Measurements from ENCODE around the gene NAPSA. TPM values are rescaled to one million over a fixed set of nuclear protein-coding genes. Genes with fewer than 3 reads are reported as not detected.

Gene NAPSA
- total and polyA plus RNA-seq, 2 donors (not counting 3 experiments of a cell fraction or from before 2014, with no cell fraction given): 0.19 TPM; not detected in 1

DNA sequence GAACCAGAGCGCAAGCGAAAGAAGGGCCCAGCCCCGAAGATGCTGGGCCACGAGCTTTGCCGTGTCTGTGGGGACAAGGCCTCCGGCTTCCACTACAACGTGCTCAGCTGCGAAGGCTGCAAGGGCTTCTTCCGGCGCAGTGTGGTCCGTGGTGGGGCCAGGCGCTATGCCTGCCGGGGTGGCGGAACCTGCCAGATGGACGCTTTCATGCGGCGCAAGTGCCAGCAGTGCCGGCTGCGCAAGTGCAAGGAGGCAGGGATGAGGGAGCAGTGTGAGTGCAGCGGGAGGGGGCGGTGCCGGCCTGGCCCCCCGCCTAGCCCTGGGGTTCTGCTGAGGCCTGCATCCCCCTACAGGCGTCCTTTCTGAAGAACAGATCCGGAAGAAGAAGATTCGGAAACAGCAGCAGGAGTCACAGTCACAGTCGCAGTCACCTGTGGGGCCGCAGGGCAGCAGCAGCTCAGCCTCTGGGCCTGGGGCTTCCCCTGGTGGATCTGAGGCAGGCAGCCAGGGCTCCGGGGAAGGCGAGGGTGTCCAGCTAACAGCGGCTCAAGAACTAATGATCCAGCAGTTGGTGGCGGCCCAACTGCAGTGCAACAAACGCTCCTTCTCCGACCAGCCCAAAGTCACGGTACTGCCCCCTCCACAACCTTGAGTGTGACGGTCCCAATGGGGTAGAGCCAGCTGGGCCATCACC is 12.9 kb upstream of the NAPSA start:
- no peak overlapping the region for H3K9ac ChIP-seq (replicated peaks; ENCODE audit: extremely low read depth, insufficient read depth, low read length)
- no peaks in the 10 kb centered on the region for H3K9me3 ChIP-seq (replicated peaks; ENCODE audit: control insufficient read depth, insufficient read depth, low read length)
- dilution Hi-C loops (cut with MboI; ENCODE audit: extremely low pct_ligation_motif_present, low sequenced_read_pairs) (no loop called here), intact Hi-C loops (cut with micrococcal nuclease) (no loop called here)
- TF ChIP-seq FOS (IDR thresholded peaks at IDR 0.05; ENCODE audit: borderline replicate concordance, insufficient read depth, low read length): no peak
- TF ChIP-seq GATA2 (IDR thresholded peaks at IDR 0.05; ENCODE audit: insufficient read depth, insufficient read length, low read depth, low read length): no peak
- no peak for TF ChIP-seq POLR2A (IDR thresholded peaks at IDR 0.05; ENCODE audit: low read depth, low read length)
- no peak for TF ChIP-seq JUN (IDR thresholded peaks at IDR 0.05; ENCODE audit: borderline replicate concordance, insufficient read depth, insufficient read length, low read depth)
- TF ChIP-seq, protein P1, sequence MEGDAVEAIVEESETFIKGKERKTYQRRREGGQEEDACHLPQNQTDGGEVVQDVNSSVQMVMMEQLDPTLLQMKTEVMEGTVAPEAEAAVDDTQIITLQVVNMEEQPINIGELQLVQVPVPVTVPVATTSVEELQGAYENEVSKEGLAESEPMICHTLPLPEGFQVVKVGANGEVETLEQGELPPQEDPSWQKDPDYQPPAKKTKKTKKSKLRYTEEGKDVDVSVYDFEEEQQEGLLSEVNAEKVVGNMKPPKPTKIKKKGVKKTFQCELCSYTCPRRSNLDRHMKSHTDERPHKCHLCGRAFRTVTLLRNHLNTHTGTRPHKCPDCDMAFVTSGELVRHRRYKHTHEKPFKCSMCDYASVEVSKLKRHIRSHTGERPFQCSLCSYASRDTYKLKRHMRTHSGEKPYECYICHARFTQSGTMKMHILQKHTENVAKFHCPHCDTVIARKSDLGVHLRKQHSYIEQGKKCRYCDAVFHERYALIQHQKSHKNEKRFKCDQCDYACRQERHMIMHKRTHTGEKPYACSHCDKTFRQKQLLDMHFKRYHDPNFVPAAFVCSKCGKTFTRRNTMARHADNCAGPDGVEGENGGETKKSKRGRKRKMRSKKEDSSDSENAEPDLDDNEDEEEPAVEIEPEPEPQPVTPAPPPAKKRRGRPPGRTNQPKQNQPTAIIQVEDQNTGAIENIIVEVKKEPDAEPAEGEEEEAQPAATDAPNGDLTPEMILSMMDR (IDR thresholded peaks at IDR 0.05; ENCODE audit: extremely low read depth in 1 of 2, insufficient read depth in 1 of 2, low read depth in 1 of 2, low read length in 2 of 2): no peak
- TF ChIP-seq, protein P2, sequence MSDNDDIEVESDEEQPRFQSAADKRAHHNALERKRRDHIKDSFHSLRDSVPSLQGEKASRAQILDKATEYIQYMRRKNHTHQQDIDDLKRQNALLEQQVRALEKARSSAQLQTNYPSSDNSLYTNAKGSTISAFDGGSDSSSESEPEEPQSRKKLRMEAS (IDR thresholded peaks at IDR 0.05; ENCODE audit: insufficient read depth, insufficient read length): no peak
- TF ChIP-seq MYC (IDR thresholded peaks at IDR 0.05; ENCODE audit: low read depth, low read length): no peak
- TF ChIP-seq EZH2 (IDR thresholded peaks at IDR 0.05; ENCODE audit: borderline replicate concordance, low read depth, low read length, severe bottlenecking): no peak
- TF ChIP-seq POLR2AphosphoS5 (IDR thresholded peaks at IDR 0.05; ENCODE audit: insufficient read depth, low read depth, low read length): no peak
- no peak overlapping the region for H3K27ac ChIP-seq (ENCODE audit: insufficient read depth, low read depth, low read length)
- FAIRE-seq (no peak), DNase-seq (ENCODE audit: low read depth, low spot score) (no peak)
- peaks cover 6 to 36% of the 10 kb centered on the region in 2 experiments for H3K36me3 ChIP-seq (ENCODE audit: control insufficient read depth in 2 of 2, extremely low read depth in 1 of 2, insufficient read depth in 2 of 2, low read length in 2 of 2)
- no peak overlapping the region for H3K4me3 ChIP-seq (replicated peaks in 1 of 3; ENCODE audit: insufficient read depth in 1 of 3, low read depth in 1 of 3, low read length in 3 of 3)
- ChIA-PET POLR2A (no interaction called here), CTCF (no interaction called here)
- H3K79me2 ChIP-seq (ENCODE audit: control insufficient read depth, insufficient read depth, low read length): peaks cover 1% of the 10 kb centered on the region
- H3K9me1 ChIP-seq (replicated peaks; ENCODE audit: control insufficient read depth, extremely low read depth, insufficient read depth, low read length): no peaks in the 10 kb centered on the region
- H4K20me1 ChIP-seq (replicated peaks; ENCODE audit: control insufficient read depth, extremely low read depth, insufficient read depth, low read length): no peaks in the 10 kb centered on the region
- H3K27me3 ChIP-seq (ENCODE audit: control insufficient read depth in 2 of 2, insufficient read depth in 2 of 2, low read length in 2 of 2): no peaks in the 10 kb centered on the region
- H3K4me1 ChIP-seq (ENCODE audit: control insufficient read depth, extremely low read depth, insufficient read depth, low read length): peaks cover 14% of the 10 kb centered on the region
- BruUV-seq (replicated peaks): no TSS peak
- no peak overlapping the region for H2AFZ ChIP-seq (ENCODE audit: low read depth, low read length)
- H3K4me2 ChIP-seq (ENCODE audit: insufficient read depth, low read length): no peak overlapping the region

Measured in endothelial cell of umbilical vein (primary cell).